ENCODE data around the gene UPK1A. TPM values are rescaled to one million over a fixed set of nuclear protein-coding genes. Genes with fewer than 3 reads are reported as not detected.

UPK1A gene
- total and polyA plus RNA-seq, 10 of the 15 experiments (the other 5 are each of a cell fraction or from before 2014, with no cell fraction given) = 0.15 to 1.9 (median 0.26) TPM; not detected in 7

DNA sequence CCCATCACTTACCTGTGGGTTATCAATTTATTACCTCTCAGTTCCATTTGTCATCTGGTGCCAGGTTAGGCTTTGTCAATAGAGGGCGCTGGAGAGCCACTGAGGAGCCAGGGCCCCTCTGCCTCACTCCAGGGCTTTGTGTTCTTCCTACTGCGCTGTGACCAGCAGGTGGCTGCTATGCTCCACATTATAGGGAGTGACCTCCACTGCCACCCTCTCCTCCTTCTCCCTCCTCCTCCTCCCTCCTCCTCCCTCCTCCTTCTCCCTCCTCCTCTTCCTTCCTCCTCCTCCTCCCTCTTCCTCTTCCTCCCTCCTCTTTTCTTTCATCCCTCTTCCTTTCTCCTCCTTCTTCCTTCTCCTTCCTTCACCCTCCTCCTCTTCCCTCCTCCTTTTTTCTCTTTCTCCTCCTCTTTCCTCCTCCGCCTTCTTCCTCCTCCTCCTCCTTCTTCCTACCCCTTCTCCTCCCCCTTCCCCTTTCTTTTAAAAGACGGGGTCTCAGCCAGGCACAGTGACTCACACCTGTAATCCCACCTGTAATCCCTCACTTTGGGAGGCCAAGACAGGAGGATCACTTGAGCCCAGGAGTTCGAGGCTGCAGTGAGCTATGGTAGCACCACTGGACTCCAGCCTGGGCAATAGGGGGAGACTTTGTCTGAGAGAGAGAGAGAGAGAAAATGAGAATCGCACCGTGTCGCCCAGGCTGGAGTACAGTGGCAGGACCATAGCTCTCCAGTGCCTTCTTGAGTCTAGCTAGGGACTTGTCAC lies 27.7 kb downstream of the UPK1A start (continued):
- TF ChIP-seq PBX3 (IDR thresholded peaks at IDR 0.05; ENCODE audit: insufficient replicate concordance, low read depth, low read length) (no peak), EGR1 (IDR thresholded peaks at IDR 0.05; ENCODE audit: borderline replicate concordance in 1 of 2, low read depth in 2 of 2, low read length in 2 of 2) (no peak), CREB1 (IDR thresholded peaks at IDR 0.05; ENCODE audit: low read depth) (peak; percentile 52; the same call in 1 of the 2 replicates), YY1 (IDR thresholded peaks at IDR 0.05; ENCODE audit: low read depth, low read length) (peak; percentile 89), SP1 (IDR thresholded peaks at IDR 0.05; ENCODE audit: low read depth, low read length) (no peak), MYC (IDR thresholded peaks at IDR 0.05; ENCODE audit: insufficient read depth, insufficient read length, insufficient replicate concordance, low read length, severe bottlenecking) (no peak), HDAC2 (IDR thresholded peaks at IDR 0.05) (no peak), IKZF1 (conservative IDR thresholded peaks at IDR 0.05) (peak; percentile 40; the same call in 1 of the 2 replicates), IKZF2 (IDR thresholded peaks at IDR 0.05) (peak; percentile 84 to 89), BHLHE40 (IDR thresholded peaks at IDR 0.05; ENCODE audit: borderline replicate concordance in 1 of 2, low read depth in 2 of 2, low read length in 1 of 2) (peak in 1 of 2 experiments; percentile 14; a peak in 1 of 4 replicates), ATF3 (IDR thresholded peaks at IDR 0.05; ENCODE audit: borderline replicate concordance, extremely low read depth, low read depth, low read length) (no peak), NBN (IDR thresholded peaks at IDR 0.05) (peak; percentile 95), ESRRA (IDR thresholded peaks at IDR 0.05; ENCODE audit: low read length) (no peak), LARP7 (IDR thresholded peaks at IDR 0.05) (no peak), CHD4 (IDR thresholded peaks at IDR 0.05) (no peak), ATF7 (IDR thresholded peaks at IDR 0.05; ENCODE audit: low read depth) (peak; percentile 34; the same call in 1 of the 2 replicates), CHD1 (IDR thresholded peaks at IDR 0.05; ENCODE audit: low read depth, low read length) (no peak), POLR2AphosphoS2 (IDR thresholded peaks at IDR 0.05; ENCODE audit: low read depth, low read length) (no peak), TCF12 (IDR thresholded peaks at IDR 0.05; ENCODE audit: low read depth, low read length) (no peak), RFX5 (IDR thresholded peaks at IDR 0.05; ENCODE audit: low read depth, low read length) (no peak), ZBED1 (IDR thresholded peaks at IDR 0.05; ENCODE audit: borderline replicate concordance) (no peak), GABPA (IDR thresholded peaks at IDR 0.05; ENCODE audit: low read depth) (no peak), MXI1 (IDR thresholded peaks at IDR 0.05; ENCODE audit: low read depth, low read length) (no peak), TBL1XR1 (IDR thresholded peaks at IDR 0.05; ENCODE audit: low read depth, low read length) (peak; percentile 45; the same call in 1 of the 2 replicates)
- TF ChIP-seq, protein P1, sequence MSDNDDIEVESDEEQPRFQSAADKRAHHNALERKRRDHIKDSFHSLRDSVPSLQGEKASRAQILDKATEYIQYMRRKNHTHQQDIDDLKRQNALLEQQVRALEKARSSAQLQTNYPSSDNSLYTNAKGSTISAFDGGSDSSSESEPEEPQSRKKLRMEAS (IDR thresholded peaks at IDR 0.05; ENCODE audit: low read depth, low read length) = no peak
- TF ChIP-seq, protein P2, sequence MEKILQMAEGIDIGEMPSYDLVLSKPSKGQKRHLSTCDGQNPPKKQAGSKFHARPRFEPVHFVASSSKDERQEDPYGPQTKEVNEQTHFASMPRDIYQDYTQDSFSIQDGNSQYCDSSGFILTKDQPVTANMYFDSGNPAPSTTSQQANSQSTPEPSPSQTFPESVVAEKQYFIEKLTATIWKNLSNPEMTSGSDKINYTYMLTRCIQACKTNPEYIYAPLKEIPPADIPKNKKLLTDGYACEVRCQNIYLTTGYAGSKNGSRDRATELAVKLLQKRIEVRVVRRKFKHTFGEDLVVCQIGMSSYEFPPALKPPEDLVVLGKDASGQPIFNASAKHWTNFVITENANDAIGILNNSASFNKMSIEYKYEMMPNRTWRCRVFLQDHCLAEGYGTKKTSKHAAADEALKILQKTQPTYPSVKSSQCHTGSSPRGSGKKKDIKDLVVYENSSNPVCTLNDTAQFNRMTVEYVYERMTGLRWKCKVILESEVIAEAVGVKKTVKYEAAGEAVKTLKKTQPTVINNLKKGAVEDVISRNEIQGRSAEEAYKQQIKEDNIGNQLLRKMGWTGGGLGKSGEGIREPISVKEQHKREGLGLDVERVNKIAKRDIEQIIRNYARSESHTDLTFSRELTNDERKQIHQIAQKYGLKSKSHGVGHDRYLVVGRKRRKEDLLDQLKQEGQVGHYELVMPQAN (conservative IDR thresholded peaks at IDR 0.05) = no peak
- TF ChIP-seq, protein P3, sequence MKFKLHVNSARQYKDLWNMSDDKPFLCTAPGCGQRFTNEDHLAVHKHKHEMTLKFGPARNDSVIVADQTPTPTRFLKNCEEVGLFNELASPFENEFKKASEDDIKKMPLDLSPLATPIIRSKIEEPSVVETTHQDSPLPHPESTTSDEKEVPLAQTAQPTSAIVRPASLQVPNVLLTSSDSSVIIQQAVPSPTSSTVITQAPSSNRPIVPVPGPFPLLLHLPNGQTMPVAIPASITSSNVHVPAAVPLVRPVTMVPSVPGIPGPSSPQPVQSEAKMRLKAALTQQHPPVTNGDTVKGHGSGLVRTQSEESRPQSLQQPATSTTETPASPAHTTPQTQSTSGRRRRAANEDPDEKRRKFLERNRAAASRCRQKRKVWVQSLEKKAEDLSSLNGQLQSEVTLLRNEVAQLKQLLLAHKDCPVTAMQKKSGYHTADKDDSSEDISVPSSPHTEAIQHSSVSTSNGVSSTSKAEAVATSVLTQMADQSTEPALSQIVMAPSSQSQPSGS (IDR thresholded peaks at IDR 0.05; ENCODE audit: low read length) = no peak
